Liver (tissue), 9 donors: ENCODE results near the gene KLHL15. TPM values are rescaled to one million over a fixed set of nuclear protein-coding genes. Genes with fewer than 3 reads are reported as not detected.

Source experiments
- DNase-seq: peaks from one replicate; pipeline ENCODE4 v3.0.0-alpha.2; 2017; ENCODE audit warnings: low spot score
- H3K27ac ChIP-seq, 2 donors: one replicate each; pipeline ENCODE4 v1.7.0; 2013; ENCODE audit warnings: inconsistent platforms in 2 of 2, low read length in 2 of 2, control low read depth in 1 of 2, low read depth in 1 of 2, mild to moderate bottlenecking in 1 of 2
- H3K27me3 ChIP-seq, 4 donors: one replicate each; pipeline versions ENCODE4 v1.6.1 to v1.7.0; 2013; ENCODE audit warnings: low read length in 3 of 4, inconsistent platforms in 1 of 4, mild to moderate bottlenecking in 1 of 4, moderate library complexity in 1 of 4; ENCODE audit not compliant: control insufficient read depth in 4 of 4, insufficient read depth in 4 of 4
- H3K36me3 ChIP-seq, 4 donors: one replicate each; pipeline versions ENCODE4 v1.6.1 to v1.7.0; 2013; ENCODE audit warnings: low read length in 3 of 4, mild to moderate bottlenecking in 3 of 4, low read depth in 1 of 4, moderate library complexity in 1 of 4; ENCODE audit not compliant: control insufficient read depth in 4 of 4, insufficient read depth in 3 of 4
- H3K4me1 ChIP-seq, 4 donors: one replicate each; pipeline versions ENCODE4 v1.6.1 to v1.7.0; 2013; ENCODE audit warnings: low read length in 3 of 4, mild to moderate bottlenecking in 3 of 4, moderate library complexity in 1 of 4; ENCODE audit not compliant: control insufficient read depth in 4 of 4, insufficient read depth in 4 of 4
- H3K4me3 ChIP-seq, 3 donors: one replicate each; pipeline versions ENCODE4 v1.6.1 to v1.7.0; 2013; ENCODE audit warnings: low read length in 3 of 3, control low read depth in 1 of 3, low read depth in 1 of 3, mild to moderate bottlenecking in 1 of 3
- H3K9ac ChIP-seq, 2 donors: one replicate each; pipeline ENCODE4 v1.7.0; 2013; ENCODE audit warnings: low read length in 2 of 2, mild to moderate bottlenecking in 2 of 2, moderate library complexity in 2 of 2, control low read depth in 1 of 2, low read depth in 1 of 2
- H3K9me3 ChIP-seq, 4 donors: one replicate each; pipeline versions ENCODE4 v1.6.1 to v1.7.0; 2013; ENCODE audit warnings: low read length in 3 of 4; ENCODE audit not compliant: control insufficient read depth in 4 of 4
- ATF3 ChIP-seq: IDR thresholded peaks from 2 replicates; pipeline ENCODE4 v1.6.1; 2016; ENCODE audit warnings: antibody characterized with exemption
- EGR1 ChIP-seq, 2 donors: IDR thresholded peaks; 2 replicates each; pipeline ENCODE4 v1.6.1; 2016 to 2018; ENCODE audit warnings: antibody characterized with exemption in 2 of 2, low read depth in 2 of 2
- FOXA1 ChIP-seq: IDR thresholded peaks from 2 replicates; pipeline ENCODE4 v1.6.1; 2016; ENCODE audit warnings: antibody characterized with exemption
- FOXA2 ChIP-seq: IDR thresholded peaks from 2 replicates; pipeline ENCODE4 v1.6.1; 2016; ENCODE audit warnings: antibody characterized with exemption
- HNF4A ChIP-seq, 2 donors: conservative IDR thresholded peaks; 2 replicates each; pipeline ENCODE4 v1.6.1; 2016; ENCODE audit warnings: antibody characterized with exemption in 2 of 2, mild to moderate bottlenecking in 2 of 2
- HNF4G ChIP-seq: IDR thresholded peaks from 2 replicates; pipeline ENCODE4 v1.6.1; 2016; ENCODE audit warnings: antibody characterized with exemption
- JUND ChIP-seq, 2 donors: IDR thresholded peaks; 2 replicates each; pipeline ENCODE4 v1.6.1; 2016; ENCODE audit warnings: antibody characterized with exemption in 2 of 2
- NR2F2 ChIP-seq: IDR thresholded peaks from 2 replicates; pipeline ENCODE4 v1.6.1; 2016; ENCODE audit warnings: antibody characterized with exemption
- RXRA ChIP-seq, 2 donors: IDR thresholded peaks; 2 replicates each; pipeline ENCODE4 v1.6.1; 2017 to 2018; ENCODE audit warnings: antibody characterized with exemption in 2 of 2, mild to moderate bottlenecking in 1 of 2
- SP1 ChIP-seq: IDR thresholded peaks from 2 replicates; pipeline ENCODE4 v1.6.1; 2018; ENCODE audit warnings: antibody characterized with exemption, mild to moderate bottlenecking
- TAF1 ChIP-seq: conservative IDR thresholded peaks from 2 replicates; pipeline ENCODE4 v1.6.1; 2016; ENCODE audit warnings: antibody characterized with exemption, mild to moderate bottlenecking
- YY1 ChIP-seq: IDR thresholded peaks from 2 replicates; pipeline ENCODE4 v1.6.1; 2016; ENCODE audit warnings: antibody characterized with exemption, mild to moderate bottlenecking
- WGBS: extraction: QIAGEN DNeasy Blood & Tissue Kit; methylation state at CpG from one replicate; pipeline ENCODE4 v1.1.7; 2013; 5-methylcytosine and 5-hydroxymethylcytosine counted together
- polyA plus RNA-seq, 2 donors: library from polyadenylated mRNA; stranded (reverse) in 1 of 2; unstranded in 1 of 2; fragments of 200-250 nt in 1 of 2; fragments of >200 nt in 1 of 2; fragmentation: Nextera tagmentation in 1 of 2; extraction: Ambion mirVana in 1 of 2; gene quantifications; one replicate each; pipeline versions ENCODE4 v1.2.1 to v1.2.3, GENCODE V29; 2013 to 2015
- total RNA-seq, 2 donors: library from RNA; depleted of rRNA; stranded (reverse); fragments of >200 nt; gene quantifications; one replicate each; pipeline ENCODE4 v1.2.3, GENCODE V29; 2014
- TF ChIP-seq, protein P1 (sequence below): IDR thresholded peaks from 2 replicates; pipeline ENCODE4 v1.6.1; 2016; ENCODE audit warnings: antibody characterized with exemption
- TF ChIP-seq, protein P2 (sequence below): fragments of 150-350 bp; IDR thresholded peaks from 2 replicates; pipeline ENCODE4 v1.5.1; 2017; ENCODE audit warnings: improper control_type of control experiment, low read depth, low read length; ENCODE audit not compliant: missing input control
- TF ChIP-seq, protein P3 (sequence below): IDR thresholded peaks from 2 replicates; pipeline ENCODE4 v1.6.1; 2016; ENCODE audit warnings: antibody characterized with exemption, mild to moderate bottlenecking
- donor health status: healthy.
- donor health status: healthy.
- donor health status: healthy.
- donor health status: healthy.
- donor health status: healthy.

Gene KLHL15
- total and polyA plus RNA-seq, 4 donors: 1.4 to 10.6 (median 6.1) TPM

- 92% methylated on average over 4 of the region's 4 CpGs for WGBS
- H3K36me3 ChIP-seq: peaks cover 0 to 8% (median under 1%) of the 10 kb centered on the region in 4 donors
- no peaks in the 10 kb centered on the region for H3K4me1 ChIP-seq
- TF ChIP-seq SP1 (no peak), NR2F2 (no peak), FOXA2 (no peak), HNF4G (no peak), TAF1 (no peak), YY1 (no peak)
- TF ChIP-seq, protein P1, sequence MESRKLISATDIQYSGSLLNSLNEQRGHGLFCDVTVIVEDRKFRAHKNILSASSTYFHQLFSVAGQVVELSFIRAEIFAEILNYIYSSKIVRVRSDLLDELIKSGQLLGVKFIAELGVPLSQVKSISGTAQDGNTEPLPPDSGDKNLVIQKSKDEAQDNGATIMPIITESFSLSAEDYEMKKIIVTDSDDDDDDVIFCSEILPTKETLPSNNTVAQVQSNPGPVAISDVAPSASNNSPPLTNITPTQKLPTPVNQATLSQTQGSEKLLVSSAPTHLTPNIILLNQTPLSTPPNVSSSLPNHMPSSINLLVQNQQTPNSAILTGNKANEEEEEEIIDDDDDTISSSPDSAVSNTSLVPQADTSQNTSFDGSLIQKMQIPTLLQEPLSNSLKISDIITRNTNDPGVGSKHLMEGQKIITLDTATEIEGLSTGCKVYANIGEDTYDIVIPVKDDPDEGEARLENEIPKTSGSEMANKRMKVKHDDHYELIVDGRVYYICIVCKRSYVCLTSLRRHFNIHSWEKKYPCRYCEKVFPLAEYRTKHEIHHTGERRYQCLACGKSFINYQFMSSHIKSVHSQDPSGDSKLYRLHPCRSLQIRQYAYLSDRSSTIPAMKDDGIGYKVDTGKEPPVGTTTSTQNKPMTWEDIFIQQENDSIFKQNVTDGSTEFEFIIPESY: no peak
- no peak for DNase-seq
- no peak overlapping the region for H3K27ac ChIP-seq
- H3K9me3 ChIP-seq: no peaks in the 10 kb centered on the region
- no peak overlapping the region for H3K4me3 ChIP-seq
- H3K9ac ChIP-seq: no peak overlapping the region
- H3K27me3 ChIP-seq: no peaks in the 10 kb centered on the region
These were observed 45.8 kb downstream of the KLHL15 start for GRCh38 chrX:23981222-23981621.

- WGBS: 62% methylated on average over 5 of the region's 5 CpGs
- no peaks in the 10 kb centered on the region for H3K9me3 ChIP-seq
- TF ChIP-seq FOXA2 (no peak), ATF3 (no peak), FOXA1 (no peak), JUND (IDR thresholded peaks at IDR 0.05) (no peak), NR2F2 (no peak), EGR1 (IDR thresholded peaks at IDR 0.05; ENCODE audit: low read depth in 2 of 2) (no peak), HNF4A (conservative IDR thresholded peaks at IDR 0.05) (no peak), RXRA (IDR thresholded peaks at IDR 0.05) (no peak)
- TF ChIP-seq, protein P2, sequence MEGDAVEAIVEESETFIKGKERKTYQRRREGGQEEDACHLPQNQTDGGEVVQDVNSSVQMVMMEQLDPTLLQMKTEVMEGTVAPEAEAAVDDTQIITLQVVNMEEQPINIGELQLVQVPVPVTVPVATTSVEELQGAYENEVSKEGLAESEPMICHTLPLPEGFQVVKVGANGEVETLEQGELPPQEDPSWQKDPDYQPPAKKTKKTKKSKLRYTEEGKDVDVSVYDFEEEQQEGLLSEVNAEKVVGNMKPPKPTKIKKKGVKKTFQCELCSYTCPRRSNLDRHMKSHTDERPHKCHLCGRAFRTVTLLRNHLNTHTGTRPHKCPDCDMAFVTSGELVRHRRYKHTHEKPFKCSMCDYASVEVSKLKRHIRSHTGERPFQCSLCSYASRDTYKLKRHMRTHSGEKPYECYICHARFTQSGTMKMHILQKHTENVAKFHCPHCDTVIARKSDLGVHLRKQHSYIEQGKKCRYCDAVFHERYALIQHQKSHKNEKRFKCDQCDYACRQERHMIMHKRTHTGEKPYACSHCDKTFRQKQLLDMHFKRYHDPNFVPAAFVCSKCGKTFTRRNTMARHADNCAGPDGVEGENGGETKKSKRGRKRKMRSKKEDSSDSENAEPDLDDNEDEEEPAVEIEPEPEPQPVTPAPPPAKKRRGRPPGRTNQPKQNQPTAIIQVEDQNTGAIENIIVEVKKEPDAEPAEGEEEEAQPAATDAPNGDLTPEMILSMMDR: no peak
- TF ChIP-seq, protein P3, sequence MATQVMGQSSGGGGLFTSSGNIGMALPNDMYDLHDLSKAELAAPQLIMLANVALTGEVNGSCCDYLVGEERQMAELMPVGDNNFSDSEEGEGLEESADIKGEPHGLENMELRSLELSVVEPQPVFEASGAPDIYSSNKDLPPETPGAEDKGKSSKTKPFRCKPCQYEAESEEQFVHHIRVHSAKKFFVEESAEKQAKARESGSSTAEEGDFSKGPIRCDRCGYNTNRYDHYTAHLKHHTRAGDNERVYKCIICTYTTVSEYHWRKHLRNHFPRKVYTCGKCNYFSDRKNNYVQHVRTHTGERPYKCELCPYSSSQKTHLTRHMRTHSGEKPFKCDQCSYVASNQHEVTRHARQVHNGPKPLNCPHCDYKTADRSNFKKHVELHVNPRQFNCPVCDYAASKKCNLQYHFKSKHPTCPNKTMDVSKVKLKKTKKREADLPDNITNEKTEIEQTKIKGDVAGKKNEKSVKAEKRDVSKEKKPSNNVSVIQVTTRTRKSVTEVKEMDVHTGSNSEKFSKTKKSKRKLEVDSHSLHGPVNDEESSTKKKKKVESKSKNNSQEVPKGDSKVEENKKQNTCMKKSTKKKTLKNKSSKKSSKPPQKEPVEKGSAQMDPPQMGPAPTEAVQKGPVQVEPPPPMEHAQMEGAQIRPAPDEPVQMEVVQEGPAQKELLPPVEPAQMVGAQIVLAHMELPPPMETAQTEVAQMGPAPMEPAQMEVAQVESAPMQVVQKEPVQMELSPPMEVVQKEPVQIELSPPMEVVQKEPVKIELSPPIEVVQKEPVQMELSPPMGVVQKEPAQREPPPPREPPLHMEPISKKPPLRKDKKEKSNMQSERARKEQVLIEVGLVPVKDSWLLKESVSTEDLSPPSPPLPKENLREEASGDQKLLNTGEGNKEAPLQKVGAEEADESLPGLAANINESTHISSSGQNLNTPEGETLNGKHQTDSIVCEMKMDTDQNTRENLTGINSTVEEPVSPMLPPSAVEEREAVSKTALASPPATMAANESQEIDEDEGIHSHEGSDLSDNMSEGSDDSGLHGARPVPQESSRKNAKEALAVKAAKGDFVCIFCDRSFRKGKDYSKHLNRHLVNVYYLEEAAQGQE: no peak
- H3K9ac ChIP-seq: no peak overlapping the region
- no peak overlapping the region for H3K4me3 ChIP-seq
- peaks cover 0 to 6% (median under 1%) of the 10 kb centered on the region in 4 donors for H3K36me3 ChIP-seq
- no peak overlapping the region for H3K27ac ChIP-seq
- no peaks in the 10 kb centered on the region for H3K4me1 ChIP-seq
- DNase-seq: no peak
- H3K27me3 ChIP-seq: no peaks in the 10 kb centered on the region
These were observed 47.0 kb downstream of the KLHL15 start for GRCh38 chrX:23980011-23980441.
